Erythroblast (primary cell): ENCODE results near the gene PRIM2.
"Not testable (repeated sequence)": the region's sequence is repeated elsewhere in the genome, so short reads cannot be mapped to it uniquely, and the experiment has no call there.

ENCODE experiments used
- GATA1 ChIP-seq: IDR thresholded peaks from 2 replicates; pipeline ENCODE4 v1.6.1; 2011; ENCODE audit warnings: low read depth, mild to moderate bottlenecking, control low read depth, low read length, moderate library complexity
- POLR2A ChIP-seq: IDR thresholded peaks from 2 replicates; pipeline ENCODE4 v1.6.1; 2011; ENCODE audit warnings: mild to moderate bottlenecking, low read length

DNA sequence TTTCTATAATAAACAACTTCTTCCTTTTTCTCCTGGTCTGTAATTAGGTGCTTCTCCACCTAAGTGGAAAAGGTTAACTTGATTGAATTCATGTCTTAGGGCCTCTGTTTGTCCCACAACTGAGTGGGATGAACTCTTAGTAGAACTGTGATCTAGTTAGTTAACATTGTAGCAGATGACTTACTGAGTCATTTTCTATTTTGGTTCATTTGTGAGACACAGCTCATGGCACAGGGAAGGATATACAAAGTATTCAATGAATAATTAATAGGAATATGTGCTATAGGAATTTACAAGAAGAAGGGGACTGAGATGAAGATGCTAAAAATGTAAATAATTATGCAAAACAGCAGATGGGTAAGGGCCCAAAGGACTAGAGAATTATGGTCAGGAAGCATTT, 124.7 kb downstream of the PRIM2 start:
- TF ChIP-seq POLR2A, GATA1: not testable (repeated sequence)
